ENCODE results near the gene TMC6. TPM values are rescaled to one million over a fixed set of nuclear protein-coding genes. Genes with fewer than 3 reads are reported as not detected.

TMC6 gene
- total and polyA plus RNA-seq, 2 of the 13 experiments (the other 11 are each of a cell fraction or from before 2014, with no cell fraction given) = 48.4 to 99.1 TPM

- intact Hi-C loops (cut with micrococcal nuclease; ENCODE audit: unreplicated experiment) (no loop called here), in situ Hi-C loops (cut with HindIII; ENCODE audit: extremely low pct_ligation_motif_present, low pct_unique_long_range_greater_than_20kb) (no loop called here)
- Histone ChIP-seq H3K9me3 (ENCODE audit: low read length) (no peaks in the 10 kb centered on the region), H3K9ac (ENCODE audit: insufficient read depth, low read depth, low read length) (no peak overlapping the region), H2AFZ (ENCODE audit: low read length) (no peak overlapping the region), H3K4me1 (ENCODE audit: insufficient read depth, low read length) (peaks cover 30% of the 10 kb centered on the region), H4K20me1 (ENCODE audit: insufficient read depth, low read length) (peaks cover 2% of the 10 kb centered on the region; the same call in 1 of the 2 replicates), H3K4me2 (ENCODE audit: low read depth, low read length) (no peak overlapping the region), H3K27me3 (ENCODE audit: control insufficient read depth in 1 of 2, insufficient read depth in 2 of 2, low read length in 2 of 2) (no peaks in the 10 kb centered on the region), H3K36me3 (replicated peaks in 1 of 2; ENCODE audit: control insufficient read depth in 1 of 2, insufficient read depth in 2 of 2, low read length in 2 of 2) (peaks cover 12 to 31% of the 10 kb centered on the region in 2 experiments), H3K4me3 (replicated peaks in 1 of 3; ENCODE audit: insufficient read depth in 1 of 3, low read depth in 2 of 3, low read length in 3 of 3) (no peak overlapping the region; a peak in 1 of 6 replicates), H3K79me2 (ENCODE audit: insufficient read depth, low read length) (no peaks in the 10 kb centered on the region), H3K27ac (ENCODE audit: extremely low read length, insufficient read depth, low read length) (no peak overlapping the region)
- 93% methylated on average over 21 of the region's 21 CpGs for WGBS (ENCODE audit: low lambda C conversion rate)
- DNase-seq (ENCODE audit: low spot score) = no peak
- TF ChIP-seq POLR2A (IDR thresholded peaks at IDR 0.05; ENCODE audit: insufficient read depth in 1 of 2, low read depth in 2 of 2, low read length in 2 of 2) = peak in 1 of 2 experiments; percentile 35; a peak in 1 of 4 replicates
- TF ChIP-seq ZFP36 (IDR thresholded peaks at IDR 0.05; ENCODE audit: borderline replicate concordance, low read depth, low read length, partially characterized antibody) = peak; percentile 44
- no peak for TF ChIP-seq KDM6A (CRISPR knock-in tag; IDR thresholded peaks at IDR 0.05; ENCODE audit: low read depth)
- TF ChIP-seq ZNF878 (CRISPR knock-in tag; IDR thresholded peaks at IDR 0.05) = 0 out of 2 replicates have a peak, but pooled peaks have one; percentile 44
- TF ChIP-seq ZNF552 (CRISPR knock-in tag; IDR thresholded peaks at IDR 0.05; ENCODE audit: borderline replicate concordance) = no peak
- TF ChIP-seq CHD4 (IDR thresholded peaks at IDR 0.05; ENCODE audit: borderline replicate concordance, low read length) = no peak
- TF ChIP-seq UBTF (CRISPR knock-in tag; IDR thresholded peaks at IDR 0.05) = no peak
- TF ChIP-seq MXD1 (CRISPR knock-in tag; IDR thresholded peaks at IDR 0.05) = no peak
- TF ChIP-seq AGO2 (optimal IDR thresholded peaks at IDR 0.05; ENCODE audit: low read depth, low read length) = peak; percentile 51
- no peak for TF ChIP-seq ZNF766 (CRISPR knock-in tag; IDR thresholded peaks at IDR 0.05; ENCODE audit: borderline replicate concordance)
- TF ChIP-seq POLR2G (IDR thresholded peaks at IDR 0.05; ENCODE audit: low read depth, low read length) = peak; percentile 17; the same call in 1 of the 2 replicates
- no peak for TF ChIP-seq BORCS8-MEF2B (CRISPR knock-in tag; IDR thresholded peaks at IDR 0.05)
- TF ChIP-seq, protein P1, sequence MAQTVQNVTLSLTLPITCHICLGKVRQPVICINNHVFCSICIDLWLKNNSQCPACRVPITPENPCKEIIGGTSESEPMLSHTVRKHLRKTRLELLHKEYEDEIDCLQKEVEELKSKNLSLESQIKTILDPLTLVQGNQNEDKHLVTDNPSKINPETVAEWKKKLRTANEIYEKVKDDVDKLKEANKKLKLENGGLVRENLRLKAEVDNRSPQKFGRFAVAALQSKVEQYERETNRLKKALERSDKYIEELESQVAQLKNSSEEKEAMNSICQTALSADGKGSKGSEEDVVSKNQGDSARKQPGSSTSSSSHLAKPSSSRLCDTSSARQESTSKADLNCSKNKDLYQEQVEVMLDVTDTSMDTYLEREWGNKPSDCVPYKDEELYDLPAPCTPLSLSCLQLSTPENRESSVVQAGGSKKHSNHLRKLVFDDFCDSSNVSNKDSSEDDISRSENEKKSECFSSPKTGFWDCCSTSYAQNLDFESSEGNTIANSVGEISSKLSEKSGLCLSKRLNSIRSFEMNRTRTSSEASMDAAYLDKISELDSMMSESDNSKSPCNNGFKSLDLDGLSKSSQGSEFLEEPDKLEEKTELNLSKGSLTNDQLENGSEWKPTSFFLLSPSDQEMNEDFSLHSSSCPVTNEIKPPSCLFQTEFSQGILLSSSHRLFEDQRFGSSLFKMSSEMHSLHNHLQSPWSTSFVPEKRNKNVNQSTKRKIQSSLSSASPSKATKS (CRISPR knock-in tag; IDR thresholded peaks at IDR 0.05) = no peak
- TF ChIP-seq ZC3H13 (CRISPR knock-in tag; IDR thresholded peaks at IDR 0.05) = peak; percentile 72; the same call in 1 of the 2 replicates
- peak; percentile 86 for TF ChIP-seq RBM22 (optimal IDR thresholded peaks at IDR 0.05; ENCODE audit: low read length)
- TF ChIP-seq ZNF274 (CRISPR knock-in tag; IDR thresholded peaks at IDR 0.05) = 0 out of 2 replicates have a peak, but pooled peaks have one; percentile 35
- no peak for TF ChIP-seq HMGXB4 (CRISPR knock-in tag; IDR thresholded peaks at IDR 0.05; ENCODE audit: borderline replicate concordance in 1 of 2, low read depth in 1 of 2)
- ChIA-PET CTCF (ENCODE audit: low intra/inter-chr PET ratio, low total read pairs) (no interaction called here), POLR2A (interaction anchor here (0.7 to 1.6 kb wide), 4 partner anchors 20 to 150 kb away, joined by 3 to 8 read pairs (median 6); partner anchors contain the start of genes AFMID, TK1 and TNRC6C)
- BruUV-seq (replicated peaks) = no TSS peak
- no peak for ATAC-seq
- no peak for FAIRE-seq
Measured at GRCh38 chr17:78107976-78108725, 20.4 kb downstream of the TMC6 start.

All from HepG2 (cell line).